IMR-90 (cell line): ENCODE data around the gene PPP6R3. TPM values are rescaled to one million over a fixed set of nuclear protein-coding genes. Genes with fewer than 3 reads are reported as not detected.

Experiments
- ATAC-seq: fragments of 200-7000 bp; cut with Tn5 transposase; 2 replicates; pipeline ENCODE4 v1.9.1; 2020; ENCODE audit warnings: low read depth, mild to moderate bottlenecking, moderate library complexity
- BruUV-seq: library from RNA; stranded (reverse); fragments of 400-500 nt; replicated peaks from 2 replicates; lab custom pipeline; 2021; lab: Mats Ljungman, UMichigan
- CTCF ChIA-PET: fragments of 300-600 bp; formaldehyde crosslinking; extraction: SDS; loops from one replicate; lab custom pipeline; 2021; ENCODE audit warnings: antibody characterized with exemption; lab: Yijun Ruan, JAX
- POLR2A ChIA-PET: fragments of 300-600 bp; sonication (Branson Sonifier 250); formaldehyde crosslinking; loops from one replicate; lab custom pipeline; 2022; ENCODE audit warnings: antibody characterized with exemption; ENCODE audit not compliant: unreplicated experiment; lab: Charles Lee
- DNase-seq: peaks from one replicate; pipeline ENCODE4 v3.0.0; 2013
- H2AFZ ChIP-seq: replicated peaks from 2 replicates; pipeline ENCODE3; 2013; ENCODE audit warnings: low read length, mild to moderate bottlenecking; ENCODE audit not compliant: poor library complexity
- H2AK5ac ChIP-seq: 2 replicates; pipeline ENCODE4 v1.6.1; 2013; ENCODE audit warnings: low read depth, low read length, inconsistent platforms
- H2AK9ac ChIP-seq: replicated peaks from 2 replicates; pipeline ENCODE3; 2013; ENCODE audit warnings: mild to moderate bottlenecking, low read depth, low read length, moderate library complexity; ENCODE audit not compliant: poor library complexity
- H2BK120ac ChIP-seq: 2 replicates; pipeline ENCODE4 v1.6.1; 2013; ENCODE audit warnings: low read depth, low read length, inconsistent platforms
- H2BK15ac ChIP-seq: 3 replicates; pipeline ENCODE4 v1.6.1; 2013; ENCODE audit warnings: low read depth, low read length, inconsistent platforms
- H2BK20ac ChIP-seq: 2 replicates; pipeline ENCODE4 v1.6.1; 2013; ENCODE audit warnings: low read depth, mild to moderate bottlenecking, inconsistent platforms, low read length, moderate library complexity
- H2BK5ac ChIP-seq: 2 replicates; pipeline ENCODE4 v1.6.1; 2013; ENCODE audit warnings: mild to moderate bottlenecking, low read depth, low read length, inconsistent platforms; ENCODE audit not compliant: poor library complexity, severe bottlenecking
- H3K14ac ChIP-seq: replicated peaks from 2 replicates; pipeline ENCODE4 v1.6.1; 2013; ENCODE audit warnings: low read depth, low read length, inconsistent platforms
- H3K18ac ChIP-seq: 2 replicates; pipeline ENCODE4 v1.6.1; 2013; ENCODE audit warnings: low read depth, low read length, control low read depth
- H3K23ac ChIP-seq: 2 replicates; pipeline ENCODE4 v1.6.1; 2013; ENCODE audit warnings: low read depth, low read length, inconsistent platforms
- H3K27ac ChIP-seq: 2 replicates; pipeline ENCODE4 v1.5.1; 2013; ENCODE audit warnings: mild to moderate bottlenecking, control low read depth, low read length; ENCODE audit not compliant: insufficient read depth
- H3K27me3 ChIP-seq: 2 replicates; pipeline ENCODE4 v1.6.1; 2013; ENCODE audit warnings: low read length; ENCODE audit not compliant: control insufficient read depth, insufficient read depth
- H3K36me3 ChIP-seq: 2 replicates; pipeline ENCODE4 v1.6.1; 2013; ENCODE audit warnings: low read length, mixed read lengths; ENCODE audit not compliant: control insufficient read depth, insufficient read depth
- H3K4ac ChIP-seq: 2 replicates; pipeline ENCODE4 v1.6.1; 2013; ENCODE audit warnings: low read depth, low read length, inconsistent platforms
- H3K4me1 ChIP-seq: 2 replicates; pipeline ENCODE4 v1.6.1; 2013; ENCODE audit warnings: low read length, mixed read lengths; ENCODE audit not compliant: control insufficient read depth, insufficient read depth
- H3K4me2 ChIP-seq: 2 replicates; pipeline ENCODE4 v1.6.1; 2013; ENCODE audit warnings: low read depth, mild to moderate bottlenecking, control low read depth, low read length, moderate library complexity
- H3K4me3 ChIP-seq: 2 replicates; pipeline ENCODE4 v1.5.1; 2013; ENCODE audit warnings: low read depth, mild to moderate bottlenecking, control low read depth, low read length, moderate library complexity; ENCODE audit not compliant: insufficient read depth
- H3K56ac ChIP-seq: 2 replicates; pipeline ENCODE4 v1.6.1; 2013; ENCODE audit warnings: low read length, inconsistent platforms; ENCODE audit not compliant: insufficient read depth; ENCODE audit errors: extremely low read depth
- H3K79me1 ChIP-seq, 2 experiments: 2 replicates each; pipeline ENCODE4 v1.6.1; 2013; ENCODE audit warnings: low read length in 2 of 2, inconsistent platforms in 1 of 2, low read depth in 1 of 2
- H3K9ac ChIP-seq: 2 replicates; pipeline ENCODE4 v1.6.1; 2013; ENCODE audit warnings: low read depth, low read length, control low read depth
- H3K9me1 ChIP-seq: 2 replicates; pipeline ENCODE4 v1.6.1; 2013; ENCODE audit warnings: low read length, inconsistent platforms; ENCODE audit not compliant: insufficient read depth
- H3K9me3 ChIP-seq: 2 replicates; pipeline ENCODE4 v1.6.1; 2013; ENCODE audit warnings: low read length; ENCODE audit not compliant: control insufficient read depth, insufficient read depth
- H4K20me1 ChIP-seq: 2 replicates; pipeline ENCODE4 v1.6.1; 2013; ENCODE audit warnings: low read length, inconsistent platforms; ENCODE audit not compliant: insufficient read depth
- H4K5ac ChIP-seq: 2 replicates; pipeline ENCODE4 v1.6.1; 2013; ENCODE audit warnings: mild to moderate bottlenecking, low read depth, low read length, control low read depth
- H4K8ac ChIP-seq, 2 experiments: 2 replicates each; pipeline ENCODE4 v1.6.1; 2013; ENCODE audit warnings: low read depth in 2 of 2, low read length in 2 of 2, control low read depth in 1 of 2, inconsistent platforms in 1 of 2
- H4K91ac ChIP-seq: 2 replicates; pipeline ENCODE4 v1.6.1; 2013; ENCODE audit warnings: low read depth, low read length, inconsistent platforms; ENCODE audit not compliant: insufficient read depth
- BHLHE40 ChIP-seq: fragments of 150-350 bp; IDR thresholded peaks from 2 replicates; pipeline ENCODE4 v1.6.1; 2016; ENCODE audit warnings: mild to moderate bottlenecking, low read depth, low read length
- CHD1 ChIP-seq: IDR thresholded peaks from 2 replicates; pipeline ENCODE4 v1.6.1; 2012; ENCODE audit warnings: low read depth, low read length, improper control_type of control experiment
- FOS ChIP-seq: fragments of 150-350 bp; IDR thresholded peaks from 2 replicates; pipeline ENCODE4 v1.6.1; 2016; ENCODE audit warnings: low read depth, low read length
- MAZ ChIP-seq: IDR thresholded peaks from 2 replicates; pipeline ENCODE4 v1.6.1; 2012; ENCODE audit warnings: low read depth, mild to moderate bottlenecking, low read length, improper control_type of control experiment, moderate library complexity, borderline replicate concordance
- MXI1 ChIP-seq: IDR thresholded peaks from 2 replicates; pipeline ENCODE4 v1.6.1; 2012; ENCODE audit warnings: low read depth, mild to moderate bottlenecking, low read length, moderate library complexity, borderline replicate concordance
- NFE2L2 ChIP-seq: fragments of 150-350 bp; IDR thresholded peaks from 2 replicates; pipeline ENCODE4 v1.6.1; 2016; ENCODE audit warnings: low read depth, mild to moderate bottlenecking, low read length
- RAD21 ChIP-seq: IDR thresholded peaks from 2 replicates; pipeline ENCODE4 v1.6.1; 2012; ENCODE audit warnings: low read length, improper control_type of control experiment
- WGBS, 2 experiments: methylation state at CpG; one replicate each; pipeline versions ENCODE4 v1.1.5 to v1.1.7; 2013; ENCODE audit warnings: missing lambda C conversion rate in 2 of 2; ENCODE audit not compliant: insufficient read length in 1 of 2; ENCODE audit errors: extremely low coverage in 2 of 2; 5-methylcytosine and 5-hydroxymethylcytosine counted together
- dilution Hi-C: fragments of 300-500 bp; cut with HindIII; formaldehyde crosslinking; loops from one replicate; pipeline ENCODE4 v1.14.3; 2018; ENCODE audit warnings: low sequenced_read_pairs; ENCODE audit not compliant: unreplicated experiment
- in situ Hi-C: fragments of 300-500 bp; cut with MboI; formaldehyde crosslinking; loops from 3 replicates; pipeline ENCODE4 v1.14.3; 2019; ENCODE audit warnings: low sequenced_read_pairs, inconsistent platforms, mixed read lengths
- intact Hi-C: fragments of 100-400 bp; cut with micrococcal nuclease; formaldehyde crosslinking; loops from 2 replicates; pipeline ENCODE4 v1.10.0; 2022
- polyA plus RNA-seq, 3 experiments: library from polyadenylated mRNA; depleted of rRNA; stranded (reverse); fragments of >200 nt; gene quantifications; 2 replicates each; pipeline ENCODE4 v1.2.3, GENCODE V29; 2012; ENCODE audit warnings: low replicate concordance in 1 of 3
- total RNA-seq: library from RNA; depleted of rRNA; stranded (reverse); fragments of >200 nt; gene quantifications from 2 replicates; pipeline ENCODE4 v1.2.3, GENCODE V29; 2012
- TF ChIP-seq, protein P1 (sequence below): fragments of 150-350 bp; IDR thresholded peaks from 2 replicates; pipeline ENCODE4 v1.6.1; 2017; ENCODE audit warnings: mild to moderate bottlenecking, antibody characterized with exemption, low read length, low read depth

PPP6R3 gene
- total and polyA plus RNA-seq, 2 of the 4 experiments (the other 2 are of a cell fraction) = 29.0 to 123 TPM

DNA sequence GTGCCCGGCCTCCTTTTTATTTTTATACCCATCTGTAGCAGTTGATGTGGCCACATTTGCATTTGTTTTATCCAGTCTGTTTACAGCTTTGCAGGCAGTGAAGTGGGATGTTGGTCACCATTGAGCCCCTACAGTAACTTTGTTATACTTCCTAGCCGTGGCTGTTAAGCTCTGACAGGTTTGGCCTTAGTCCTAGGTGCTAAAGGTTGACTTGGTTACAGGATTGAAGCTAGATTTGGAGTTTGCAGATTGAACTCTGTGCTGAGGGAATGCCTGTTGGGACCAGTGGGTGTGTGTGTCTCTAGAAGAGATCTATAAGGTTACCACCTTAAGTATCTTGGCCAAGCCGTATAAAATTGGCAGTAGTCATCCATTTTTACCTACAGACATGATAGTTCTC is 91.2 kb downstream of the PPP6R3 start:
- Histone ChIP-seq H2BK15ac (no peak overlapping the region), H3K9ac (no peak overlapping the region), H3K14ac (no peak overlapping the region), H3K27ac (no peak overlapping the region), H3K4me2 (no peak overlapping the region), H4K5ac (no peak overlapping the region), H3K18ac (no peak overlapping the region), H3K4me3 (no peak overlapping the region), H3K4me1 (peaks cover 2% of the 10 kb centered on the region; the same call in 1 of the 2 replicates), H4K91ac (no peak overlapping the region), H2AFZ (no peak overlapping the region), H3K4ac (no peak overlapping the region), H3K79me1 (peaks cover 50 to 66% of the 10 kb centered on the region in 2 experiments), H3K9me3 (no peaks in the 10 kb centered on the region), H2BK5ac (no peak overlapping the region), H3K27me3 (no peaks in the 10 kb centered on the region), H2BK20ac (no peak overlapping the region), H4K20me1 (peaks cover 26% of the 10 kb centered on the region; the same call in 1 of the 2 replicates), H2BK120ac (no peak overlapping the region), H2AK5ac (no peak overlapping the region), H3K56ac (no peak overlapping the region), H3K23ac (no peak overlapping the region), H3K9me1 (peaks cover 14% of the 10 kb centered on the region), H3K36me3 (peaks cover 23% of the 10 kb centered on the region), H4K8ac (no peak overlapping the region), H2AK9ac (no peak overlapping the region)
- ChIA-PET CTCF (no interaction called here), POLR2A (no interaction called here)
- ATAC-seq (no peak), DNase-seq (no peak)
- no CpG with 5 or more reads among the region's 3 CpGs for WGBS, 2 experiments
- BruUV-seq = no TSS peak
- dilution Hi-C loops = no loop called here
- in situ Hi-C loops = no loop called here
- no peak for TF ChIP-seq NFE2L2
- no peak for TF ChIP-seq MAZ
- TF ChIP-seq, protein P1, sequence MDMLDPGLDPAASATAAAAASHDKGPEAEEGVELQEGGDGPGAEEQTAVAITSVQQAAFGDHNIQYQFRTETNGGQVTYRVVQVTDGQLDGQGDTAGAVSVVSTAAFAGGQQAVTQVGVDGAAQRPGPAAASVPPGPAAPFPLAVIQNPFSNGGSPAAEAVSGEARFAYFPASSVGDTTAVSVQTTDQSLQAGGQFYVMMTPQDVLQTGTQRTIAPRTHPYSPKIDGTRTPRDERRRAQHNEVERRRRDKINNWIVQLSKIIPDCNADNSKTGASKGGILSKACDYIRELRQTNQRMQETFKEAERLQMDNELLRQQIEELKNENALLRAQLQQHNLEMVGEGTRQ = no peak
- TF ChIP-seq RAD21 = no peak
- TF ChIP-seq CHD1 = no peak
- TF ChIP-seq BHLHE40 = no peak
- TF ChIP-seq MXI1 = no peak
- TF ChIP-seq FOS = no peak
- intact Hi-C loops = no loop called here
